Stomach (tissue), 9 donors: ENCODE data around the gene C17orf50. TPM values are rescaled to one million over a fixed set of nuclear protein-coding genes. Genes with fewer than 3 reads are reported as not detected.
A peak's percentile ranks its signal among the peaks of the same experiment; 100 is the strongest.

ENCODE experiments used
- DNase-seq, 2 donors: peaks; one replicate each; pipeline versions ENCODE4 v3.0.0 to v3.0.0-alpha.2; 2013 to 2019
- H3K27ac ChIP-seq, 5 donors: fragments of 200-600 bp in 4 of 5; sonication (generic) in 4 of 5; one replicate each; pipeline ENCODE4 v1.5.1; 2013 to 2019; ENCODE audit warnings: mild to moderate bottlenecking in 1 of 5, moderate library complexity in 1 of 5
- H3K27me3 ChIP-seq, 3 donors: fragments of 200-600 bp; sonication (generic); one replicate each; pipeline ENCODE4 v1.5.1; 2017 to 2019; ENCODE audit warnings: mixed run types in 1 of 3
- H3K36me3 ChIP-seq, 4 donors: fragments of 200-600 bp; sonication (generic); 1 replicate in 3 of 4; 2 replicates in 1 of 4; pipeline ENCODE4 v1.5.1; 2016 to 2019
- H3K4me1 ChIP-seq, 4 donors: fragments of 200-600 bp; sonication (generic); one replicate each; pipeline ENCODE4 v1.5.1; 2016 to 2019
- H3K4me3 ChIP-seq, 4 donors: fragments of 200-600 bp; sonication (generic) in 3 of 4; one replicate each; pipeline ENCODE4 v1.5.1; 2016 to 2019; ENCODE audit warnings: mild to moderate bottlenecking in 1 of 4
- H3K9me3 ChIP-seq, 4 donors: fragments of 200-600 bp; sonication (generic); one replicate each; pipeline ENCODE4 v1.5.1; 2016 to 2019
- EP300 ChIP-seq: sonication (generic); formaldehyde crosslinking; IDR thresholded peaks from one replicate; pipeline ENCODE4 v1.6.1; 2017; ENCODE audit warnings: antibody characterized with exemption
- POLR2A ChIP-seq, 4 donors: fragments of 450-650 bp; IDR thresholded peaks; one replicate each; pipeline ENCODE4 v1.6.1; 2016; ENCODE audit warnings: antibody characterized with exemption in 4 of 4, control low read depth in 2 of 4, mild to moderate bottlenecking in 1 of 4, moderate library complexity in 1 of 4
- POLR2AphosphoS5 ChIP-seq, 3 donors: sonication (generic); formaldehyde crosslinking; IDR thresholded peaks; one replicate each; pipeline ENCODE4 v1.6.1; 2016; ENCODE audit warnings: antibody characterized with exemption in 3 of 3
- WGBS, 5 donors: extraction: QIAGEN DNeasy Blood & Tissue Kit in 3 of 5; methylation state at CpG; one replicate each; pipeline versions ENCODE4 v1.1.5 to v1.1.7; 2013 to 2018; 5-methylcytosine and 5-hydroxymethylcytosine counted together
- intact Hi-C: fragments of 100-400 bp; cut with DNase I; formaldehyde crosslinking; loops from one replicate; pipeline ENCODE4 v1.15.1; 2023; ENCODE audit warnings: low total_unique reads
- polyA plus RNA-seq, 3 donors: library from polyadenylated mRNA; stranded (reverse); fragments of 200-250 nt; gene quantifications; one replicate each; pipeline ENCODE4 v1.2.3, GENCODE V29; 2013
- total RNA-seq, 5 donors: library from RNA; depleted of rRNA; stranded (reverse); fragments of >200 nt; gene quantifications; one replicate each; pipeline versions ENCODE4 v1.1.0 to v1.2.3, GENCODE V29; 2014 to 2016
- TF ChIP-seq, protein P1 (sequence below), 7 experiments: fragments of 450-650 bp in 4 of 7; fragments of 200-600 bp in 3 of 7; sonication (generic) in 3 of 7; IDR thresholded peaks; one replicate each; pipeline ENCODE4 v1.5.1; 2016 to 2019; ENCODE audit warnings: antibody characterized with exemption in 7 of 7, control low read depth in 2 of 7, mild to moderate bottlenecking in 1 of 7
- donor health status: healthy with polysubstance abuse.
- donor health status: Bipolar disorder and iron deficiency.
- donor health status: healthy.

The C17orf50 gene
- total and polyA plus RNA-seq, 8 donors: not detected

DNA sequence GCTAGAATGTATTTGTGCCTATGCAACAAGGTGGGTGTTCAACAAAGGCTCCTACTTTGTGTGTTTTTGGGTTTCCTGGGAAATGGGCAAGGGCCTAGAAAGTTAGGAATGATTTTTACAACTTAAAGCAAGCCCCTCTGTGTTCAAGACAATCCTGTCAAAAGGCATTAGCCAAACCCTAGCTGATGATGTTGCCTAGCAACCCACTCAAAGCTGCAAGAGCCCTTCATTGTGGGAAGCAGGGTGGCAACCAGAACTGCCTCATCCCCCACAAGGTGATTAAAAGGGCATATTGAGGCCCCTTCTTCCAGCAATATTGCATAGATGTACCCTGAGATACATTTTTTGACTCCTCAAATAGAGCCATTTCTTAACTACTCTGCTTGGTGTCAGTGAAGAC, 45.3 kb upstream of the C17orf50 start:
- Histone ChIP-seq H3K9me3 (no peaks in the 10 kb centered on the region), H3K4me3 (no peak overlapping the region), H3K27me3 (no peaks in the 10 kb centered on the region), H3K4me1 (peaks cover 0 to 53% (median 10%) of the 10 kb centered on the region in 4 donors), H3K36me3 (peaks cover 7 to 94% (median 92%) of the 10 kb centered on the region in 4 donors), H3K27ac (peak overlapping the region in 3 of 5 donors; percentile 0 to 77 (median 63))
- TF ChIP-seq POLR2AphosphoS5 (IDR thresholded peaks at IDR 0.05) (no peak), EP300 (no peak), POLR2A (IDR thresholded peaks at IDR 0.05) (no peak)
- TF ChIP-seq, protein P1, sequence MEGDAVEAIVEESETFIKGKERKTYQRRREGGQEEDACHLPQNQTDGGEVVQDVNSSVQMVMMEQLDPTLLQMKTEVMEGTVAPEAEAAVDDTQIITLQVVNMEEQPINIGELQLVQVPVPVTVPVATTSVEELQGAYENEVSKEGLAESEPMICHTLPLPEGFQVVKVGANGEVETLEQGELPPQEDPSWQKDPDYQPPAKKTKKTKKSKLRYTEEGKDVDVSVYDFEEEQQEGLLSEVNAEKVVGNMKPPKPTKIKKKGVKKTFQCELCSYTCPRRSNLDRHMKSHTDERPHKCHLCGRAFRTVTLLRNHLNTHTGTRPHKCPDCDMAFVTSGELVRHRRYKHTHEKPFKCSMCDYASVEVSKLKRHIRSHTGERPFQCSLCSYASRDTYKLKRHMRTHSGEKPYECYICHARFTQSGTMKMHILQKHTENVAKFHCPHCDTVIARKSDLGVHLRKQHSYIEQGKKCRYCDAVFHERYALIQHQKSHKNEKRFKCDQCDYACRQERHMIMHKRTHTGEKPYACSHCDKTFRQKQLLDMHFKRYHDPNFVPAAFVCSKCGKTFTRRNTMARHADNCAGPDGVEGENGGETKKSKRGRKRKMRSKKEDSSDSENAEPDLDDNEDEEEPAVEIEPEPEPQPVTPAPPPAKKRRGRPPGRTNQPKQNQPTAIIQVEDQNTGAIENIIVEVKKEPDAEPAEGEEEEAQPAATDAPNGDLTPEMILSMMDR (IDR thresholded peaks at IDR 0.05): no peak
- DNase-seq: peak in 1 of 2 donors; percentile 27
- intact Hi-C loops: no loop called here

DNA sequence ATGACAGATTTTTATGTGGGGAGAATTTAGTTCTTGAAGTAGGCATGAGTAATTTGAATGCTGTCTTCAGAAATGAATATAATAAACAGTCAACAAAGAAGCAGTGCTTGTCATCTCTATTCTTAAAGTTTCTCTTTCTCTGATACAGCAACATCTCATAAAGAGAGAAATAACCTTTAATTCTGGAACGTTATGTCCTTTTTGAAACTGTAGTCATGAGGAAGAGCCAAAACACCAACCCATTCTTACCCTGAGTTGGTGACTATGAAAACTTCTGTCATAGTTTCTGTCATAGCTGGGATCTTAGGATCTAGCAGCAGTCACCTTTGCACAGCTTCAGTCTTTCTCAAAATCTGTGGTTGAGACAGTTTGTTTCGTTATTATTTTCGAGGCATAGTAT, 44.5 kb upstream of the C17orf50 start:
- peaks cover 0 to 93% (median 90%) of the 10 kb centered on the region in 4 donors for H3K36me3 ChIP-seq
- H3K9me3 ChIP-seq: no peaks in the 10 kb centered on the region
- peak overlapping the region in 4 of 5 donors; percentile 0 to 77 (median 40) for H3K27ac ChIP-seq
- TF ChIP-seq EP300: no peak
- TF ChIP-seq POLR2AphosphoS5 (IDR thresholded peaks at IDR 0.05): no peak
- TF ChIP-seq, protein P1 (IDR thresholded peaks at IDR 0.05): no peak
- no peak for TF ChIP-seq POLR2A (IDR thresholded peaks at IDR 0.05)
- H3K4me3 ChIP-seq: no peak overlapping the region
- peaks cover 0 to 53% (median 10%) of the 10 kb centered on the region in 4 donors for H3K4me1 ChIP-seq
- DNase-seq: no peak
- intact Hi-C loops: no loop called here
- no peaks in the 10 kb centered on the region for H3K27me3 ChIP-seq
- WGBS, 5 donors: 79 to 92% (median 85%) methylated on average over 3 of the region's 3 CpGs

DNA sequence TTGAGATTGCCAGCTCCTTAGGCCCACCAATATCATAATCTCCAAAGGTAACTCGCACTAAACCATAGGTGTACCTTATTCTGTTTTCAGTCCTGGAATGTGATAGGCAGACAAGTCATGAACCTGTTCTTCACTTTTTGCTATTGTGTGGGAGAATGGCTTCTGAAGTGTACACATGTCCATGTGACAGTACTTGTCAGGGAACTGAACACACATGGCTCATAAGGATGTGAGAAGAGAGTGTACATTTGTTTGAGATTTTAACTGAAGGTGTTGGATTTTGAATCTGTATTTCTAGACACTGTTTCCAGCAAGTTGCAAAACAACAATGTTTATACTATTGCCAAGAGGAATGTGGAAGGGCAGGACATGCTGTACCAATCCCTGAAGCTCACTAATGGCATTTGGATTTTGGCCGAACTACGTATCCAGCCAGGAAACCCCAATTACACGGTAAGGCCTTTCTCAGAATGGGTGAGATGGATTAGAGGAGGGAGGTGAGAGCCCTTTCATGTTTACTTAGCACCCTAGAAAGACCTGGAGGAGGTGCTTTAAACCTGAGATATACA, 43.7 kb upstream of the C17orf50 start:
- 62 to 80% (median 80%) methylated on average over 4 of the region's 4 CpGs for WGBS, 5 donors
- Histone ChIP-seq H3K27ac (peak overlapping the region in 3 of 5 donors; percentile 35 to 77 (median 68)), H3K27me3 (no peaks in the 10 kb centered on the region), H3K4me3 (no peak overlapping the region), H3K36me3 (peaks cover 0 to 93% (median 90%) of the 10 kb centered on the region in 4 donors), H3K9me3 (no peaks in the 10 kb centered on the region), H3K4me1 (peaks cover 0 to 53% (median 10%) of the 10 kb centered on the region in 4 donors)
- TF ChIP-seq, protein P1 (IDR thresholded peaks at IDR 0.05): no peak
- TF ChIP-seq EP300 (peak; percentile 93), POLR2AphosphoS5 (IDR thresholded peaks at IDR 0.05) (peak; percentile 75 to 91 (median 78)), POLR2A (IDR thresholded peaks at IDR 0.05) (no peak)
- no peak for DNase-seq
- intact Hi-C loops: no loop called here

- Histone ChIP-seq H3K4me1 (peaks cover 0 to 51% (median 9%) of the 10 kb centered on the region in 4 donors), H3K27ac (peak overlapping the region in 3 of 5 donors; percentile 35 to 77 (median 68)), H3K36me3 (peaks cover 0 to 92% (median 90%) of the 10 kb centered on the region in 4 donors), H3K9me3 (no peaks in the 10 kb centered on the region), H3K4me3 (no peak overlapping the region), H3K27me3 (no peaks in the 10 kb centered on the region)
- DNase-seq: no peak
- no peak for TF ChIP-seq POLR2AphosphoS5 (IDR thresholded peaks at IDR 0.05)
- TF ChIP-seq EP300: no peak
- TF ChIP-seq POLR2A (IDR thresholded peaks at IDR 0.05): no peak
- TF ChIP-seq, protein P1 (IDR thresholded peaks at IDR 0.05): no peak
- WGBS, 5 donors: 49 to 63% (median 51%) methylated on average over 2 of the region's 2 CpGs
- intact Hi-C loops: no loop called here
These were observed 43.2 kb upstream of the C17orf50 start for GRCh38 chr17:35717475-35717874.
